Subcutaneous abdominal adipose tissue (tissue), 5 donors: ENCODE data around the gene CALHM1.

Experiments
- H3K27ac ChIP-seq: one replicate; pipeline ENCODE4 v1.7.0; 2013; ENCODE audit warnings: low read depth, mild to moderate bottlenecking, inconsistent platforms, low read length, moderate library complexity
- H3K27me3 ChIP-seq, 5 donors: one replicate each; pipeline ENCODE4 v1.7.0; 2013; ENCODE audit warnings: low read length in 5 of 5, inconsistent platforms in 1 of 5; ENCODE audit not compliant: control insufficient read depth in 5 of 5, insufficient read depth in 4 of 5
- H3K36me3 ChIP-seq, 5 donors: one replicate each; pipeline ENCODE4 v1.7.0; 2013; ENCODE audit warnings: low read length in 5 of 5; ENCODE audit not compliant: control insufficient read depth in 5 of 5, insufficient read depth in 5 of 5
- H3K4me1 ChIP-seq, 5 donors: one replicate each; pipeline ENCODE4 v1.7.0; 2013; ENCODE audit warnings: low read length in 5 of 5, mild to moderate bottlenecking in 3 of 5, moderate library complexity in 1 of 5; ENCODE audit not compliant: control insufficient read depth in 5 of 5, insufficient read depth in 5 of 5
- H3K4me3 ChIP-seq, 5 donors: one replicate each; pipeline ENCODE4 v1.7.0; 2013; ENCODE audit warnings: low read length in 5 of 5, low read depth in 1 of 5
- H3K9ac ChIP-seq, 5 donors: one replicate each; pipeline ENCODE4 v1.7.0; 2013; ENCODE audit warnings: low read length in 5 of 5, mild to moderate bottlenecking in 4 of 5, moderate library complexity in 3 of 5
- H3K9me3 ChIP-seq, 5 donors: one replicate each; pipeline ENCODE4 v1.7.0; 2013; ENCODE audit warnings: low read length in 5 of 5; ENCODE audit not compliant: control insufficient read depth in 5 of 5
- donor health status: healthy.
- donor health status: healthy.
- donor health status: healthy.
- donor health status: healthy.
- donor health status: healthy.

The CALHM1 gene

GRCh38 chr10:103457176-103457712, 1.5 kb downstream of the CALHM1 start:
- Histone ChIP-seq H3K27ac (no peak overlapping the region), H3K9ac (no peak overlapping the region)

GRCh38 chr10:103456074-103456660, 2.5 kb downstream of the CALHM1 start:
- Histone ChIP-seq H3K4me3 (no peak overlapping the region), H3K9me3 (no peaks in the 10 kb centered on the region), H3K27me3 (peaks cover 0 to 18% (median 0%) of the 10 kb centered on the region in 5 donors), H3K27ac (no peak overlapping the region), H3K4me1 (peaks cover 2 to 19% (median 15%) of the 10 kb centered on the region in 5 donors), H3K36me3 (no peaks in the 10 kb centered on the region), H3K9ac (no peak overlapping the region)

More at GRCh38 chr10:103457176-103457712, 1.5 kb downstream of the CALHM1 start:
- Histone ChIP-seq H3K4me3 (no peak overlapping the region), H3K36me3 (no peaks in the 10 kb centered on the region), H3K4me1 (peaks cover 2 to 9% (median 8%) of the 10 kb centered on the region in 5 donors), H3K9me3 (no peaks in the 10 kb centered on the region), H3K27me3 (peaks cover 0 to 9% (median 0%) of the 10 kb centered on the region in 5 donors)

- peaks cover 2 to 29% (median 23%) of the 10 kb centered on the region in 5 donors for H3K4me1 ChIP-seq
- H3K27me3 ChIP-seq: peaks cover 0 to 23% (median 0%) of the 10 kb centered on the region in 5 donors
- no peak overlapping the region for H3K9ac ChIP-seq
- no peak overlapping the region for H3K4me3 ChIP-seq
- H3K9me3 ChIP-seq: no peaks in the 10 kb centered on the region
- peaks cover 0 to 6% (median 0%) of the 10 kb centered on the region in 5 donors for H3K36me3 ChIP-seq
- no peak overlapping the region for H3K27ac ChIP-seq
These were observed 3.5 kb downstream of the CALHM1 start for GRCh38 chr10:103455235-103455634.

- Histone ChIP-seq H3K4me1 (peaks cover 9 to 41% (median 35%) of the 10 kb centered on the region in 5 donors), H3K27me3 (peaks cover 0 to 30% (median 0%) of the 10 kb centered on the region in 5 donors), H3K36me3 (peaks cover 0 to 18% (median 10%) of the 10 kb centered on the region in 5 donors), H3K9ac (no peak overlapping the region), H3K4me3 (no peak overlapping the region), H3K9me3 (no peaks in the 10 kb centered on the region), H3K27ac (no peak overlapping the region)
These were observed 4.7 kb downstream of the CALHM1 start for GRCh38 chr10:103454026-103454425.

- no peaks in the 10 kb centered on the region for H3K9me3 ChIP-seq
- peaks cover 0 to 30% (median 0%) of the 10 kb centered on the region in 5 donors for H3K27me3 ChIP-seq
- H3K4me1 ChIP-seq: peaks cover 11 to 51% (median 47%) of the 10 kb centered on the region in 5 donors
- peak overlapping the region in 4 of 5 donors; percentile 67 to 91 (median 84) for H3K4me3 ChIP-seq
- H3K27ac ChIP-seq: peak overlapping the region; percentile 92
- H3K36me3 ChIP-seq: peaks cover 0 to 26% (median 17%) of the 10 kb centered on the region in 5 donors
- peak overlapping the region in 3 of 5 donors; percentile 56 to 90 (median 75) for H3K9ac ChIP-seq
These were observed 6.0 kb downstream of the CALHM1 start for GRCh38 chr10:103452506-103453230.

GRCh38 chr10:103451831-103452505, 6.7 kb downstream of the CALHM1 start, which contains the start of gene CALHM2:
CALHM2 (minus strand) TSS chr10:103452370; CDS start chr10:103449941, 2,429 bp downstream.
- Histone ChIP-seq H3K9ac (peak within 1 kb of the TSS; percentile 51 to 90 (median 57)), H3K4me3 (peak within 1 kb of the TSS; percentile 67 to 91 (median 87)), H3K4me1 (peaks cover 13 to 58% (median 54%) of the 10 kb centered on the region in 5 donors), H3K36me3 (peaks cover 0 to 33% (median 24%) of the 10 kb centered on the region in 5 donors), H3K27me3 (peaks cover 0 to 30% (median 0%) of the 10 kb centered on the region in 5 donors), H3K9me3 (no peaks in the 10 kb centered on the region), H3K27ac (peak within 1 kb of the TSS; percentile 92)

GRCh38 chr10:103451091-103451813, 7.4 kb downstream of the CALHM1 start:
- H3K4me1 ChIP-seq: peaks cover 16 to 66% (median 61%) of the 10 kb centered on the region in 5 donors

GRCh38 chr10:103450201-103450695, 8.5 kb downstream of the CALHM1 start:
- Histone ChIP-seq H3K27ac (peak overlapping the region; percentile 92), H3K4me3 (peak overlapping the region; percentile 23 to 91 (median 87)), H3K4me1 (peaks cover 23 to 76% (median 71%) of the 10 kb centered on the region in 5 donors)

More at GRCh38 chr10:103451091-103451813, 7.4 kb downstream of the CALHM1 start:
- H3K9me3 ChIP-seq: no peaks in the 10 kb centered on the region
- H3K27ac ChIP-seq: peak overlapping the region; percentile 92
- H3K36me3 ChIP-seq: peaks cover 0 to 39% (median 30%) of the 10 kb centered on the region in 5 donors
- peak overlapping the region; percentile 51 to 90 (median 57) for H3K9ac ChIP-seq
- H3K27me3 ChIP-seq: peaks cover 0 to 30% (median 0%) of the 10 kb centered on the region in 5 donors
- H3K4me3 ChIP-seq: peak overlapping the region; percentile 67 to 91 (median 87)

More at GRCh38 chr10:103450201-103450695, 8.5 kb downstream of the CALHM1 start:
- H3K9ac ChIP-seq: peak overlapping the region in 4 of 5 donors; percentile 51 to 90 (median 66)
- peaks cover 0 to 45% (median 40%) of the 10 kb centered on the region in 5 donors for H3K36me3 ChIP-seq
- H3K9me3 ChIP-seq: no peaks in the 10 kb centered on the region
- peaks cover 0 to 28% (median 0%) of the 10 kb centered on the region in 5 donors for H3K27me3 ChIP-seq
